GM15510 (cell line): ENCODE data around the gene PCMTD2.

Experiments used
- POLR2A ChIP-seq: IDR thresholded peaks from 3 replicates; pipeline ENCODE4 v1.6.1; 2011; ENCODE audit warnings: borderline replicate concordance; ENCODE audit not compliant: insufficient read length; ENCODE audit errors: extremely low read depth

The PCMTD2 gene

DNA sequence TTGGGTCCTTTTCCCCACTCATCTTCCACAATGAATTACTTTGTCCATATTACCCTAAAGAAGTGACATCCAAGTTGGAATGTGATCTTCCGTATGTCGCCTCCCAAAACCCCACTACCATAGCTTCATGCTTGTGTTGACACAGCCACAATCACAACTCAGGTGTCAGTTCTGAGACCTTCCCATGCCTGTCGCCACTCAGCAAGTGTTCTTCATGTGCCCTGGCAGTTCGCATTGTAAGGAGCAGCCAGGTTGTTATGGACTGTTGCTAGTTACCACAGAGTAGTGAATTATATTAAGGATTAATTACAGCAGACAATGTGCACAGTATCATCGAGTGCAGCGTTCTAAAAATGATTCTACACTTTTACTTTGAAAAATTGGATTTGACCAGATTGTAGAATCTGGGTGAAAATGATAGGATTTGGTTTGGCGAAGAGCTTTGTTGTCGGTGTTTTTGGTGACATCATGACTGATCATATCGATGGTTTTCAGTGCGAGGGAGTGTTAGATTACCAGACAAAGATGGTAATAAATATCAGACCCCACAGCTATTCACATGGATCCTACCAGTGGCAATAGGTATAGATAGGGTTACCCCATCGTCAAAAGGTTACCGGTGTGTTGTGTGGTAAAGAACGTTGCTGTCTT lies 1.7 kb downstream of the PCMTD2 start:
- no peak for TF ChIP-seq POLR2A

- TF ChIP-seq POLR2A, result no peak
Observed at GRCh38 chr20:64258071-64258823, 2.7 kb downstream of the PCMTD2 start.

- TF ChIP-seq POLR2A, result no peak
Observed at GRCh38 chr20:64260239-64260638, 4.7 kb downstream of the PCMTD2 start.

DNA sequence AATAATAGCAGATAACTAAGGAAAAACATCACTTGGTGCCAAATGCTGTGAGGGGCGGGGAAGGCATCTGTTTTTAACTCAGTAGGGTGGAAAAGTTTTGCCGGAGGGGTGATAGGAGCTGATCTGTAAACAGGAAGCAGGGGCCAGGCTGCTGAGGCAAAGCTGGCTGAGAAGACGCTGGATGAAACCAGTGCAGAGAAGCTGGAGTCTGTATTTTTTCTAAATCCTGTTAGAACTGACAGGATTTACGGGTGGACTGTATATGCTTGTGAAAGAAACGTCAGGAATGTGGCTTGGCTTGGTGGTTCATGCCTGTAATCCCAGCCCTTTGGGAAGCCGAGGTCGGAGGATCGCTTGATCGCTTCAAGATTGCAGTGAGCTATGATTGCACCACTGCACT lies 5.6 kb downstream of the PCMTD2 start:
- no peak for TF ChIP-seq POLR2A

DNA sequence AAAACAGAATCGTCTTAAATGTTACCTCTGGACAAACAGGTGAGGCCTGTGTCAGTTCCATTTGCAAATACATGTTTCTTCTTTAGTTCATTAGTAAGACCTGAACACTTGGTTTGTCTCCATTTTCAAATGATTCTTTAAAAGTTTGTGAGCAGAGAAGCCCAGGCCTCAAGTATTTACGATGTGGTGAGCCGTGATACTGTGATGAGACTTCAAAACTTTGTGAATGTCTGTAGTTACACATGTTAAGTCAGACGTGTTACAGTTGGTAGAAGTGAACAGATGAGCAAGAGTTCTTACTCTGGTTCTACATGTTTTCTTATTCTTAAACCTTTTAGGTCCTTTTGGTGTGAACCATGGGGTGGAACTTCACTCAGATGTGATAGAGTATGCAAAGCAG lies 8.5 kb downstream of the PCMTD2 start:
- no peak for TF ChIP-seq POLR2A

GRCh38 chr20:64265201-64265600 lies 9.7 kb downstream of the PCMTD2 start:
- no peak for TF ChIP-seq POLR2A

DNA sequence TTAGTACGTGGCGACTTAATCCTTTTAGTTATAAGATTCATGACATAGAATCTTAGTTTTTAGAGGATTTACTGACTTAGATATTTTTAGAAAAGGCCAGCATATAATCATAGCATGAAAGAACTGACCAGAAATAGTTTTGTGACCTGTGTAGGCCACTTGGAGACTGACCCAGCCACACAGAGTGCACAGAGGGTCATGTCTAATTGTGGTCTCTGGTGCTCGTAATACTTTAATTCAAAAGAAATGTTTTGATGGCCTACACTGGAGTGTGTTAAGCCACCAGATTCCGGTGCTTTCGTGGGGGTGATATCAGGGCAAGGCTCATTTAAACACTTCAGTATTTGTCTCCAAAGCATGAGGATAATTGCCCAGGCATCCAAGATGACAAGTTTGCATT lies 11.4 kb downstream of the PCMTD2 start:
- TF ChIP-seq POLR2A, result no peak

DNA sequence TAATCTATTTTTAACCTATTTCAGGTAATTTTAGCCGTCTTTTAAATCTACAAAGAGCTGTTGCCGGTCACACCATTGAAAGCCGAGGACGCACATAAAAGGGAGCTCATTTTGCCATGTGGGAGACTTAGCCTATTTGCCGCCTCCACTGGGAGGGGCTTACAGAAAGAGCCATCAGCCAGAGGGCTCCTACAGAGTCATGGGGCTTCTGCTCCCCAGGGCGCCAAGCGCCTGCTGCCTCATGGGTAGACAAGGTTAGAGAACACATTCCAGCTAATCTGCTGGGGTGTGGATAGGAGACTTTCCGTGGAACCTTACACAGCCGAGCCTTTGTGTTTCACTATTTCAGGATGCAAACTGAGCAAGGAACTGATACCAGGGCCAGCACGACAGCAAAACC lies 12.6 kb downstream of the PCMTD2 start:
- TF ChIP-seq POLR2A, result no peak

- no peak for TF ChIP-seq POLR2A
Observed at GRCh38 chr20:64269604-64270411, 14.3 kb downstream of the PCMTD2 start.

DNA sequence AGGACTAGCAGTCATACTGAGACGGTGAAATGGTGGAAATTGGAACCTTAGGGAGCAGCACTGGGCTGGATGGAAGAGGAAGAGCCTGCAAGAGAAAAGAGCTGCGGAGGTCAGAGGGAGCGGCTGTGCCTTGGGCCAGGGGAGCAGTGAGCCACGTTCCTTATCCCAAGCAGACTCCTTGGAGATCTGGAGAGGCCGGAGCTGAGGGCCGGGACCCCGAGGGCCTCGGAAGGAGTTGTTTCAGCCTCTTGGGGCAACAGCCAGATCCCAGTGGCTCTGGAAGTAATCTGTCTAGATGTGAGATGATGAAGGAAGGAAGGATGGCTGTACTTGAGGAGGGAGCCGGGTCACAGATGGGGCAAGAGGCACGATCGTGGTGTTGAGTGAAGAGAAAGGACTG lies 16.1 kb downstream of the PCMTD2 start:
- TF ChIP-seq POLR2A, result no peak

- no peak for TF ChIP-seq POLR2A
Observed at GRCh38 chr20:64273109-64273508, 17.6 kb downstream of the PCMTD2 start.

- TF ChIP-seq POLR2A, result no peak
Observed at GRCh38 chr20:64276817-64277216, 21.3 kb downstream of the PCMTD2 start.

GRCh38 chr20:64277571-64278316 lies 22.2 kb downstream of the PCMTD2 start:
- no peak for TF ChIP-seq POLR2A

DNA sequence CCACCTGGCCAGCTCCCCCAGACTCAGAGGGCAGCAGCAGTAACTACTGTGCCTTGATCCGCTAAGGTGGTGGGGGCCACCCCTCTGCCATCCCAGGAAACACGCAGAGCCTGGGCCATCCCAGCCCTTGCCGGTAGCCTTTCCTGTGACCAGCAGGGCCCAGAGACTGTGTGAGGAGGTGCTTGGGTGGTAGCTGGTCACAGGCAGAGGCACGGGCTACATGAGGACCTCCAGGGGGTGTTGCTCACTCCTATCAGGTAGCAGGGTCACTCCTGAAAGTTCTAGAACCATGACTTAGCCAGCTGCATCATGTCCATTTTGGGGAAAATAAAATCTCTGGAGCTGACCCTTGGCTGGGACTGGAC lies 22.8 kb downstream of the PCMTD2 start:
- no peak for TF ChIP-seq POLR2A
